AG20443 (cell line): ENCODE results near the gene PDXK.
"Not testable (repeated sequence)": the region's sequence is repeated elsewhere in the genome, so short reads cannot be mapped to it uniquely, and the experiment has no call there.

Experiments used
- DNase-seq: peaks from one replicate; pipeline ENCODE4 v3.0.0; 2012; ENCODE audit warnings: low spot score, mixed read lengths

PDXK gene

DNA sequence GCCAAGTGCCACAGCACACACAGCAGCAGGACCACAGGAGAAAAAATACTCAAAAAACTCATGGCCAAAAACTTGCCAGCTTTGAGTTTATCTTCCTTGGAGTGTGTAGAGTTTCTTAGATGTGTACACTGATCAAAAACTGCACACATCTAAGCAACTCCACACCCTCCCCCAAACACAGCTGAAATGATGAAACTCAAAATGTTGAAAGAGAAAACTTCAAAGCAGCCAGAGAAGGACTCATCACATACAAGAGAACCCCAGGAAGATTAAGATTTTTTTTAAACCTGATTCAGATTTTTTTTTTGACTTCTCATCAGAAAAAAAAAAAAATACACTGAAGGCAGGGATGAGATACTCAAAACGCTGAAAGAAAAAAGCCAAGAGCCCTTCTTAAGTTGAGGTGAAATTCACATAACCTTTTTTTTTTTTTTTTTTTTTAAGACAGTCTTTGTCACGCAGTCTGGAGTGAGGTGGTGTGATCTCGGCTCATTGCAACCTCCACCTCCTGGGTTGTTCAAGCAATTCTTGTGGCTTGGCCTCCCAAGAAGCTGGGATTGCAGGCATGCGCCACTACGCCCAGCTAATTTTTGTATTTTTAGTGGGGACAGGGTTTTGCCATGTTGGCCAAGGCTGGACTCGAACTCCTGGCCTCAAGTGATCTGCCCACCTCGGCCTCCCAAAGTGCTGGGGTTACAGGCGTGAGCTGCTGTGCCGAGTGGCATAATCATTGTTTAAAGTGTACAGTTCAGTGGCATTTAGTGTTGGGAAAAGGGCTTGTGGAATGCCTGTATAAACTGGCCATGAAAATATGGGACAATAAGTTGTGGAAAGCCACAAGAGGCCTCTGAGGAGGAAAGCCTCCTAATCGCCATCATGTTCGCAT is 20.9 kb upstream of the PDXK start:
- DNase-seq: peak; percentile 36

DNA sequence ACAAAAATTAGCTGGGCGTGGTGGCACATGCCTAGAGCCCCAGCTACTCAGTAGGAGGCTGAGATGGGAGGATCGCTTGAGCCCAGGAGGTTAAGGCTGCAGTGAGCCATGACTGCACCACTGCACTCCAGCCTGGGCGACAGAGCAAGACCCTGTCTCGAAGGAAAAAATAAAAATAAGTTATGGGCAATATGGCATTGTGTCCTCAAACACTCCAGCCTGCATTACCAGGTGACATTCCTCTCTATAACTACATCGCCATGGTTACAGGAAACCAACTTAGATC is 19.5 kb upstream of the PDXK start:
- not testable (repeated sequence) for DNase-seq

DNA sequence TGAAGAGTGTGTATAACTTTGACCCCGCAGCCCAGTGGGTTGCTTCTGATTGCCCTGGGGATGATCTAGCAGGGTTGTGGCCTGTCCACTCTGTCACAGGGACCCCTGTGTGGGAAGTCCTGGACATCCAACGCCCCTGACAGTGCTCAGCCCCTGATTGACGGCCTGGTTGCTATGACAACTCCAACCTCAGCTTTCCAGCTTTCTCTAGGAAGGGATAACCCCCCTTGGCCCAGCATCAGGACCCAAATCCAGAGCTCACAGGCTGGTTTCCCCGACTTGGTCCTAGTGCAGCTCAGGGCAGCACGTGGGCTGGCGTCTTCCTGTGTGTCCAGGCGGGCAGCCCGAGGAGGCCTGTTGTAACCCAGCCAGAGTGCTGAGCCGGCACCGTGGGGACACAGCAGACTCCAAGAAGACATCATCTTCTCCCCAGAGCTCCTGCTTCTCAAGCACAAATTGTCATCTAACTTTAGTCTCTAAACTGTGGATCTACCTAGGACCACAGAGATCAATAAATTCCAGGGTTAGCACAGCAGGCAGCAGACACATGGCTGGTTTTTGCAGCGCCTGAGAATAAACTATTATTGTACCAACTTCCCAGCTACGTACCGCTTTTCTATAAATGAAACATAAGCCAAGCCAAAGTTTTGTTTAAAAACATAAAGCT is 18.9 kb upstream of the PDXK start:
- DNase-seq: no peak

DNA sequence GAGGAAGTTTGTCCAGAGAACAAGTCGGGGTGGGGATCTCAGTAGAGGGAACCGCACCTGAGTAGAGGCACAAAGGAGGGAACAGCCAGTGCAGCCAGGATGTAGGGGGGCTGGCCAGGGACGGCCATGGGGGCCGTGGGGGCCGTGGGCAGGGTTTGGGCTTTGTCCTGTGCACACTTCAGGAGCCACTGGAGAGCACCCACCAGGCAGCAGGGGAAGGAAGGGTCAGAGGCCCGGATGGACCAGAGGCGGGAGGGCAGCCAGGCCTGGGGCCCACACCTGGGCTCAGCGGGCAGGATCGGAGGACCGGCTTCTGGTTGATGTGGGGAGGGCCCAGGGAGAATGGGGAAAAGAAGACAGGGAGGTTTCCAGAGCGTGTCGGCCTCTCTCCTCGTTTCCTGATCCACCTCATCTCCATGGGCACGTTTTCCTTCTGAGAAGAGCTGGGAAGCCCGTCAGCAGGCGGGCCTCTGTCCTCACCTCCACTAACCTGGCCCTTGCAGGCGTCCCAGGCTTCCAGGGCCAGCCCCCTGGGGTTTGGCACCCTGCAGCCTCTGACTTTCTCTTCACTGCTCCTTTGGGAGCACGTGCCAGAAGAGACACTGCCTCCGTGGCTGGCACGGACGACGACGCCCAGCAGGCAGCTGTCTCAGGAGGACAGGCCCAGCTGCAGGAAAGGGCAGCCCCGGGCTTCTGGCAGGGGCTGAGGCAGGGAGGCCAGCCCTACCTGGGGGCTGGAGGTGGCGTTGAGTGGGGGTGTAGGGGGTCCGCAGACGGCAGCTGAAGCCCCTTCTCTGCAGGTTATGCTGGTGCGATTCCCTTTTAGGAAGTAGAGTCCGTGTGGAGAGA is 16.8 kb upstream of the PDXK start:
- DNase-seq: no peak

DNA sequence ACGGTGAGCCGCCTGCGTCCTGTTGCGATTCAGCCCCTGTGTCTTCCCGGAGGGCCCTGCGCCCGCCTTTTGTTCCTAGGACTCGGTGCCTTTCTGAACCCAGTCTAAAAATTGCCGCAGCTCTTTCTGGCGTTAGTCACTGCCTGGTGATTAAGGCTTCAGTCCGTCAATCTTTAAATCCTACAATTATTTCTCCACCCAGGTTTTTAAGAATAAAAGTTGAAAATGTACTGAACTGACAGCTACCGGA is 16.2 kb upstream of the PDXK start:
- peak; percentile 52 for DNase-seq

DNA sequence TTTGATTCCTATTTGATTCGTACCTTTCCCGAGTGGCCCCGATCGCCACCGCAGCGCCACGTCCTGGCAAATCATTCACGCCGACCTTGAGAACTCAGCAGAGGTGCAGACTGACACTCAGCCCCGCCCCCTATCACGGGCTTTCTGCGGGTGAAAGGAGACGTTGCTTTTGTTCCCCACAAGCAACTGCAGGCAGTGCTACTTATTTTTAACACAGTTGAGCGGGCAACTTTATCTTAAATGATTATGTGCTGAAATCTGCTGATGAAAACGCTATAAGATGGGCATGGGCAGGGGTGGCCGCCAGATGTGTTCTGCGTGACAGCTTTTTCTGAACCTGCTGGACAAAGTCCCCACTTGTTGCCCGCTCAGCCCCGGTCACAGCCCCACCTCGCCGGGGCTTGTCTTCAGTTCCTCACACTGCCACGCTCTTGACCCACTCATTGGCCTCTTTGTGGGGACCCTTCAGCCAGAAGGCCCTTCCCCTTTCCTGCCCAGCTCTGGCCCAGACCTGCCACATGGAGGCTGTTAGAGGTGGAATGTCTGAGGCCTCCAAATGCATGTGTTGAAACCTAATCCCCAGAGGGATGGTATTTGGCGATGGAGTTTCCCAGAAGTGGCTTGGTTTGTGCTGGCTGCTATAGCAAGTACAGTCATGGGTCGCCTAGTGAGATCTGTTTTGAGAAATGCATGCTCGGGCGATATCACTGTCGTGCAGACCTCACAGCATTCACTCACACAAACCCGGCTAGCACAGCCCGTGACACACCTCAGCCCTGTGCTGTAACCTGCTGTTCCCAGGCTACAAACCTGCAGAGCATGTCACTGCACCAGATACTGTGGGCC is 15.7 kb upstream of the PDXK start:
- DNase-seq: peak; percentile 49

DNA sequence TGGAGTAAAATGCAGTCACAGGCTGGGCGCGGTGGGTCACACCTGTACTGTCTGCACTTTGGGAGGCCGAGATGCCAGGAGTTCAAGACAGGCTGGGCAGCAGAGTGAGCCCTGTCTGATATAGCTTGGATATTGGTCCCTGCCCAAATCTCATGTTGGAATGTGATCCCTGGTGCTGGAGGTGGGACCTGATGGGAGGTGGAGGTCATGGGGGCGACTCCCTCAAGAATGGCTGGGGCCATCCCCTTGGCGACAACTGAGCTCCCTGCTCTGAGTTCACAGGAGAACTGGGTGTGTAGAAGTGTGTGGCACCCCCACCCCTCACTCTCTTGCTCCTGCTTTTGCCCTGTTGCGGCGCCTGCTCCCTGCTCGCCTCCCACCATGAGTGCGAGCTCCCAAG is 11.5 kb upstream of the PDXK start:
- DNase-seq: no peak

DNA sequence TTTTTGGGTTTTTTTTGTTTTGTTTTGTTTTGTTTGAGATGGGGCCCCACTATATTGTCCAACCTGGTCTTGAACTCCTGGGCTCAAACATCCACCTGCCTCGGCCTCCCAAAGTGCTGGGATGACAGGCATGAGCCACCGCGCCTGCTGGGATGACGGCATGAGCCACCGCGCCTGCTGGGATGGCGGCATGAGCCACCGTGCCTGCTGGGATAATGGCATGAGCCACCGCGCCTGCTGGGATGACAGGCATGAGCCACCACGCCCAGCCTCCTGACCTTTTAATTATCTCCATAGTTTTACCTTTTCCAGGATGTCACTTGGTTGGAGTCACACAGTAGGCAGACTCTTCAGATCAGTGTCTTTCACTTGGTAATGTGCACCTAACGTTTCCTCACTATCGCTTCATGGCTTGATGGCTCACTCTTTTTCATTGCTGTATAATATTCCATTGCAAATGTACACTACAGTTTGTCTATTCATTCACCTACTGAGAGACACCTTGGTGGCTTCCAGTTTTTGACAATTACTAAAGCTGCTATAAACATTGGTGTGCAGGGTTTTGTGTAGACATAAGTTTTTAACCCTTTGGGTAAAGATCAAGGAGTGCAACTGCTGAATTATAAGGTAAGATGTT is 10.1 kb upstream of the PDXK start:
- DNase-seq: no peak

DNA sequence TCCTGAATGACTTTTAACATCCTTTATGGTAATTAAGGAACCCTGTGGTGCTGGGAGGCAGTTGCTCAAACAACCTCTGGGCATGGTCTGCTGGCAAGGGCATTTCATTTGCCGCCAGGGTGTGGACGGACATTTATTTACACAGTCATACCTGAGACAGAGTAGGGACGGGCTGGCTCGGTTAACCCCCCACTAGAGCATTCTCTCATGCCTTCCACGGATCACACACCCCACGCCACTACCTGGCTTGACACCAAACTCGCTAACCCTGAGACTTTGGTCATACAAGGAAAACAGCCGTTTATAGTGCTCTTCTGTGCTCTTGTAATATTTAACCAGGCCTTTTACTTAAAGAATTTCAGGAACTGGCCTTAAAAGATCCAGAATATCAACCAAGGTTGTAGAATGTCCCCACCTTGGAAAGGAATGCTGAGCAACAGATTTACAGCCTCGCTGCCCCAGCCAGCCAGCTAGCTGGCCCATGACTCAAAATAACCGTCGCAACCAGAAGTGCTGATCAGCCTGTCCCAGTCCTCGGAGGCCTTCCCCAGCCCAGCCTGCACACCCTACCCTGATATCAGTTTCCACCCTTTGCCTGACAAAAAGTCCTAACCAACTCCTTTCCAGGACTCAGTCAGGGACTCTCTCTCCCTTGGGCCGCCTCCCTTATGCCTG is 6.5 kb upstream of the PDXK start:
- peak; percentile 69 for DNase-seq

DNA sequence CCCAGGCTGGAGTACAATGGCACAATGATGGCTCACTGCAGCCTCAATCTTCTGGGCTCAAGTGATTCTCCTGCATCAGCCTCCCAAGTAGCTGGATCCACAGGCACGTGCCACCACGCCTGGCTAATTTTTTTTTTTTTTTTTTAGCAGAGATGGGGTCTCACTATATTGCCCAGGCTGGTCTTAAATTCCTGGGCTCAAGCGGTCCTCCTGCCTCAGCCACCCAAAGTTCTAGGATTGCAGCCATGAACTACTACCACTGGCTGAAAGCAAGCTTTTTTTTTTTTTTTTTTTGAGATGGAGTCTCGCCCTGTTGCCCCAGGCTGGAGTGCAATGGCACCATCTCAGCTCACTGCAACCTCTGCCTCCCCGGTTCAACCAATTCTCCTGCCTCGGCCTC is 5.8 kb upstream of the PDXK start:
- not testable (repeated sequence) for DNase-seq

DNA sequence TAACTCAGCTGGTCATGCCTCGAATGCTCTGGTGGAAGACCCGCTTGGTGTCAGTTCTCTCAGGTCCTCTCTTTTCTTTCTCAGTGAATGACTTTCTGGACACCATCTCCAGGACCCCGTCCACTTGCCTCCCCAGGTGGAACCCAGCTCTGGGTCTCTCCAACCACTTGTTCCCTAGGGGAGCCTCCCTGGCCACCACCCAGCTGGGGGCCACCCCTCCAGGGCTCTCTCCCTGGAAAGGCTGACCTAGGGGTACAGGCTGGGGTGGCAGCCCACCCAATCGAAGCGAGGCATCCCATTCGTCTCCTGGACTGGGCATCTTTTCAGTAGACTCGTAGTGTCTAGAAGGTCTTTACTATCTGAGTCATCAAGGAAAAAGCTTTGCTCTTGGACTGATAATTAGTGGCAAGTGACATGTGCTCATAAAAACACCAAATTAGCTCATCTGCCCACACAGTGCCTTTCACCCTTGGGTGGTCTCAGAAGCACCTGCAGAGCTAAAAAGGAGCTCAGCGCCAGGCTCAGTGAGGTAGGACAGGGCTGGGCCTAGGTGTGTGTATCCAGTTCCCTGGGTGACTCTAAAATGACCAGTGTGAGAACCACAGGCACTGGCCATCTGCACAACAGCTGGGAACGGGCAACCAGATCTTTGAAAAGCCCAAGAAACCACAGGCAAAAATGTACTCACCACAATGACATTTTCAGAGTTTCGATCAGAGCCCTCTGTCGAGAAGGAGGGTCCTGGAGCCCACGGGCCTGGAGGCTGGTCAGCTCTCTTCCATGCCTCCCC is 2.4 kb upstream of the PDXK start:
- peak; percentile 73 for DNase-seq

DNA sequence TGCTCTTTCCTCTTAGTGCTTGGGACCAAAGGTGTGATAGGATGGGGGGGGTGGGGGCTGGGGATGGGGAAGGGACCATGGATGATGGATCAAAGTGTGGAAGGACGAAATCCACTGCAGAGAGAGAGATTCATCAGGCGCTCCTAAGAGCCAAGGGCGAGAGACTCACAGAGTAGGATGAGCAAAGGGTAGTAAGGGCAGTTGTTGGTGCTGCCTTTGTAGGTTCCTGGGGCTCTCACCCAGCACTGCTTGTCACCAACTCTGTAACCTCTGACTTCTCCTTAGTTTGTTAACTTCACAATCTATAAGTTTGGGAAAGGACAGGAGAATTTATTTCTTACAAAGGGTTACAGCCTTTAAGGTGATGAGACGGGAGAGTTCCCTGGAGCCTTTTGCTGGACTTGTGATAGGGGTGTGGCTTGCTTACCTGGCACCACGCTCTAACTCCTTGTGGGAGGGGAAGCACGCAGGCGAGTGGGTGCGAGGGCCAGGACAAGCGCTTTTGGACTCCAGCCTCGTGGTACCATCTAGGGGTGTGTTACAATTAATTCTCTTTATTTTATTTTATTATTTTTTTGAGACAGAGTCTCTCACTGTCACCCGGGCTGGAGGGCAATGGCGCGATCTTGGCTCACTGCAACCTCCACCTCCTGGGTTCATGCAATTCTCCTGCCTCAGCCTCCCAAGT is 1.6 kb upstream of the PDXK start:
- DNase-seq: no peak

DNA sequence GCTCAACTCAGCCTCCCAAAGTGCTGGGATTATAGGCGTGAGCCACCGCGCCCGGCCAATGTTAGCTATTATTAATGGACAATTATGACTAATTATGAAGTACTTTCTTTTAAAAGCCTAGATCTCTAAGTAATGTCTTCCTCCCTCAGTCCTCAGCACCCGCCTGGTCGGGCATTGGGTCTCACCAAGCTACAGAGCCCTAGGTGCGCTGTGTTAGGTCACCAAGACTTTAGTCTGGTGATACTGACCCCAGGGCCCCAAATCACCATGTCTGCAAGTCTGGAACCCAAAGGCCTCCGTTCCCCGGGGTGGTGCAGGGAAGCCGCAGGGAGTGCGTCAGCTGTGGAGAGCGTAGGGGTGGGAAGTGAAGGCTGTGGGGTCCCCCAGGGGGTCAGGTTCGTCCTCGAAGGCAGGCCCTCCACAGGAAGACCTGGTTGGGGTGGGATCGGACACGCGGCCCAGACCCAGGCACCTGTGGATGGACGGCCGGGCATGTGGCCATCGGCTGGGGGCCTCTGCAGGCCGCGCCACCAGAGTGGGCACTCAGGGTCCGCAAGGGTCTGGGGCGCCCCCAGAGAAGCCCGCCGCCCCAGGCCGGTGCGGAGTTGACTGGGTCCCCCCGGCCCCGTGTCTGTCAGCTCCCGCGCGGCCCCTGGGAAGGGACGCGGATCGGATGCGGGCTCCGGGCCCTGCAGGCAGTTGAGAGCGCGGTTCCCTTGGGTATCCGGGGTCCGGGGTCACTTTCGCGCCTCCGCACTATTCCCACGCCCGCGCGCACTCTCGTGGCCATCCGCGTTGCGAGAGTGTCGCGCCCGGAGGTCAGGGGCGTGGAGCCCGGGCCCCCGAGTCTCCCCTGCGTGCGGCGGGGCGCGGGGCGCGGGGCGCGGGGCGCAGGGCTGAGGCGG is 710 bp upstream of the PDXK start:
- no peak for DNase-seq

DNA sequence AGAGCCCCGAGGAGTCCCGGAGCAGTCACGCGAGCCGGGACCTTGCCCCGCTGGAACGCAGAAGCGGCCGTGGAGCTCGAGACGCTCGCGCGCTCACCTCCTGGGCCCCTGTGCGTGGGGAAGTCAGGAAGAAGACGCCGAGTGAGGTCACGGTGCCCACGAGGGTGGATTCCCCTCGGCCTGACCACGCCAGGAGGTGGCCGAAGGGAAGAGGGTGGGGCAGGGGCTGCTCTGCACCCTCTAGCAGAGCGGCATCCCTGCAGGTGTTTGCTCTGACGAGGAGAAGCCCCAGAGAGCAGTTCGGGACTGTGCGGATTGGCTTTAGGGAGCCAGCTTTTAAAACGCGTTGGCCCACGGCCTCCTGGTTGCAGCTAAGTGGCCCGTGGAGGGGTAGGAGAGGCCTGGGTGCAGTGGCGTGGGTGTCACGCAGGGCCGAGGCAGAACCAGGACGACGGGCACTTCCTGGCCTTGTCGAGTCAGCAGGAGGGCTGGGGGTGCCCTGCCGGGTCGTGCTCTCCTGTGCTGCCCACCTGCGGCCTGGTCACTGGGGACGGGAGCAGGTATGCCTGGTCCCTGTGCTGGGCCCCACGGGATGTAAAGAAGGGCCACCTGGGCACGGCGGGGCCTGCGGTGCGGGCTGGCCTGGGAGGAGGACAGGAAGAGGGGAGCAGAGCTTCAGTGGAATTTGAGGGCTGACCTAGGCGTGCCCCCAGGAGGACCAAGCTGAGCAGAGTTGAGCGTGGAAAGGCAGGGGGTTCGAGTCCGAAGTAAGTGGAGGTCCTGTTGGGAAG is 1.0 kb downstream of the PDXK start:
- DNase-seq: peak; percentile 24

DNA sequence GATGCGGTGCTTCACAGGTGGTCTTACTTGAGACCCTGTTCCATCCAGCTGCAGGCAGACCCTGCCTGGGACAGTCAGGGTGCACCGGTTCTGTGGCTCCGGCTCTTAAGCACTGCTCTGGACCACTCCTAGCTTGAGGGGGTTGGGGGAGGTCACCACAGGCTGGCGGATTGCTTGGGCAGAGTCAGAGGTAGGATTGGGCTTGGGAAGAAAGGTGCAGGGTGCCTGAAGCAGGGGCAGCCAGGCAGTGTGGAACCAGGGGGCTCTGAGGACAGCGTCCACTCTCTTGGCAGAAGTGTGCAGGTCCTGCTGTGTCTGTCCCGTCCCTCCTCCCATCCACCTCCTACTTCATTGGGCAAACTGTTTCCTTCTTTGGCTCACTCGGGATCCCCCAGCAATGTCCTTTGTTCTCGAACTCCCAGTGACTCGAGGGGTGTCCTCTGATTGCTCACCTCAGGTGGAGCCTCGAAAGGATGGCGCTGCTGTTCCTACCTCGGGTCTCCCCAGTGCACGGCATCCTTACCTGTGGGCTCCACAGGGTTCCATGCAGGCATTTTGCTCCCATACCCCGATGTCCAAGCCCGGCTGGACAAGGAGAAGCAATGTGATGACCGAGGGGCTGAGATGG is 1.7 kb downstream of the PDXK start:
- no peak for DNase-seq

DNA sequence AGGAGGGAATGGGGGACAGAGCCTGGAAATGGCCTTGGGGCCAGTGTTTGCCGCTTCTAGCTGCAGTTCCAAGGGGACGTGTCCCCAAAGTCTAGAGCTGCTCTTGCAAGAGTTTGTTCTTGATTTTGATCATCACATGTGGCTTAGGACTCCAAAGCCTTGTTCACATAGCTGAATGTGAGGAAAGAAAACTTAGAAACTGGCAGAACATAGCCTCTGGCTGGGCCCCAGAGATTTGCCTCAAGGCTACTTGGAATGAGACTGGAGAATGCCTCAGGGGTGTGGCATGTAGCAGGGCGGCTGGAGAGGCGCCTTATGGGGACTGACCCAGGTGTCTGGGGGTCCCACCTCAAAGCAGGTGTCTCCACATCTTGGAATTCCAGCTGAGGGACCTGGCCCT is 2.3 kb downstream of the PDXK start:
- no peak for DNase-seq

DNA sequence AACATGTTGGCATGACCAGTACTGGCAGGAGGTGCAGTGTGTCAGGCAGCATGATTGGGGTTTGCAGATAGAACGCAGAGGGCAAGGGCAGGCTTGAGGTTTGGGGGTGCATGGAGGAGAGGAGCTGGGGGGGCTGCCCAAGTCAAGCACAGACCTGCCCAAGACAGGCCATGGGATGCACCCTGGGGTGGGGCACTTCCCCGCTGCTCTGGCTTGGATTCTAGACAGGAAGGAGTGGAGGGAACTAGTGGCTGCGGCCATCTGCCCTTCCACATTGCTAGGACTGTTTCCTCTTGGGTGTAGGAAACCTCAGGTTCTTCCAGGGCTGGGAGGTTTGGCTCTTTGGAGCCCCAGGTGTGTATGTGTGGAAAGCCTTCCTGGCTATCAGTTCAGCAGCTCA is 3.0 kb downstream of the PDXK start:
- DNase-seq: no peak
